ENCODE results near the gene LDLRAD4. TPM values are rescaled to one million over a fixed set of nuclear protein-coding genes. Genes with fewer than 3 reads are reported as not detected.

Gene LDLRAD4
- total and polyA plus RNA-seq, 8 donors, result 14.1 to 26.6 (median 18.8) TPM

GRCh38 chr18:13517369-13517768 lies 298.8 kb downstream of the LDLRAD4 start:
- no peak overlapping the region for H3K27ac ChIP-seq
- intact Hi-C loops (cut with DNase I), result no loop called here
- no peak for ATAC-seq

DNA sequence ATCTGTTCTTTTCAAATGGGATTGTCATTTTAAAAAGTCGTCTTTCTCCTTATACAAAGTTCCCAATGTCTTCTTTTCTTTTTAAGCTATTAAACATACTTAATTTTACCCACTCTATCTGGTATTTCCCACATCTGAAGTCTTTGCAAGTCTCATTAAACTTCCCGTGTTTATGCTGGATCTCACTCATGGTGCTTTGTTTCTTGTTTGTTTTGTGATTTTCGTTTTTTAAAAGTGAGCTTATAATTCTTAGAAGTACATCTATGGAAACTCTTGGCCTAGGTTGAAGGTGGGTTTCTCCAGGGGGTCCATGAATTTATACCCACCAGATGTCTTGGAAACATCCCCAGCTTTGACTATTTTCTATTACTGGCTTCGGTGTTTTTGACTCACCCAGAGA lies 299.8 kb downstream of the LDLRAD4 start:
- H3K36me3 ChIP-seq, result no peaks in the 10 kb centered on the region
- H3K27me3 ChIP-seq, result no peaks in the 10 kb centered on the region
- peaks cover 0 to 3% of the 10 kb centered on the region in 2 donors for H3K4me1 ChIP-seq
- TF ChIP-seq CTCF (IDR thresholded peaks at IDR 0.05), result no peak
- no peak for DNase-seq
- no peak overlapping the region for H3K27ac ChIP-seq
- ATAC-seq, result no peak
- no peak overlapping the region for H3K4me3 ChIP-seq
- intact Hi-C loops (cut with DNase I), result no loop called here
- peaks cover 0 to 10% of the 10 kb centered on the region in 2 donors for H3K9me3 ChIP-seq

More at GRCh38 chr18:13517369-13517768, 298.8 kb downstream of the LDLRAD4 start:
- Histone ChIP-seq H3K27me3 (no peaks in the 10 kb centered on the region), H3K4me1 (peaks cover 0 to 3% of the 10 kb centered on the region in 2 donors), H3K4me3 (no peak overlapping the region), H3K9me3 (peaks cover 0 to 10% of the 10 kb centered on the region in 2 donors), H3K36me3 (no peaks in the 10 kb centered on the region)
- TF ChIP-seq CTCF (IDR thresholded peaks at IDR 0.05), result no peak
- DNase-seq, result no peak

- Histone ChIP-seq H3K4me1 (peaks cover 0 to 3% of the 10 kb centered on the region in 2 donors), H3K4me3 (no peak overlapping the region), H3K36me3 (no peaks in the 10 kb centered on the region), H3K9me3 (peaks cover 0 to 10% of the 10 kb centered on the region in 2 donors), H3K27ac (no peak overlapping the region), H3K27me3 (no peaks in the 10 kb centered on the region)
- DNase-seq (no peak), ATAC-seq (no peak)
- intact Hi-C loops (cut with DNase I), result no loop called here
- TF ChIP-seq CTCF (IDR thresholded peaks at IDR 0.05), result no peak
Observed at GRCh38 chr18:13520306-13520705, 301.7 kb downstream of the LDLRAD4 start.

- no peak for ATAC-seq
- no peaks in the 10 kb centered on the region for H3K27me3 ChIP-seq
- intact Hi-C loops (cut with DNase I), result no loop called here
- H3K27ac ChIP-seq, result no peak overlapping the region
- H3K4me3 ChIP-seq, result no peak overlapping the region
- TF ChIP-seq CTCF (IDR thresholded peaks at IDR 0.05), result no peak
- peaks cover 0 to 10% of the 10 kb centered on the region in 2 donors for H3K9me3 ChIP-seq
- DNase-seq, result no peak
- H3K36me3 ChIP-seq, result no peaks in the 10 kb centered on the region
- H3K4me1 ChIP-seq, result peaks cover 0 to 3% of the 10 kb centered on the region in 2 donors
Observed at GRCh38 chr18:13520741-13521140, 302.2 kb downstream of the LDLRAD4 start.

GRCh38 chr18:13521418-13521817 lies 302.9 kb downstream of the LDLRAD4 start:
- H3K27ac ChIP-seq, result no peak overlapping the region
- no peak overlapping the region for H3K4me3 ChIP-seq
- H3K9me3 ChIP-seq, result peaks cover 0 to 10% of the 10 kb centered on the region in 2 donors
- DNase-seq (no peak), ATAC-seq (no peak)
- no peaks in the 10 kb centered on the region for H3K27me3 ChIP-seq
- intact Hi-C loops (cut with DNase I), result no loop called here
- no peak for TF ChIP-seq CTCF (IDR thresholded peaks at IDR 0.05)
- H3K36me3 ChIP-seq, result no peaks in the 10 kb centered on the region
- peaks cover 0 to 3% of the 10 kb centered on the region in 2 donors for H3K4me1 ChIP-seq
